GM19395 (cell line): ENCODE measurements around the gene DTNB.

Source experiments
- ATAC-seq: cut with Tn5 transposase; IDR thresholded peaks from one replicate; pipeline ENCODE4 v1.9.1; 2021; ENCODE audit warnings: mild to moderate bottlenecking, moderate library complexity; ENCODE audit not compliant: unreplicated experiment

Gene DTNB

DNA sequence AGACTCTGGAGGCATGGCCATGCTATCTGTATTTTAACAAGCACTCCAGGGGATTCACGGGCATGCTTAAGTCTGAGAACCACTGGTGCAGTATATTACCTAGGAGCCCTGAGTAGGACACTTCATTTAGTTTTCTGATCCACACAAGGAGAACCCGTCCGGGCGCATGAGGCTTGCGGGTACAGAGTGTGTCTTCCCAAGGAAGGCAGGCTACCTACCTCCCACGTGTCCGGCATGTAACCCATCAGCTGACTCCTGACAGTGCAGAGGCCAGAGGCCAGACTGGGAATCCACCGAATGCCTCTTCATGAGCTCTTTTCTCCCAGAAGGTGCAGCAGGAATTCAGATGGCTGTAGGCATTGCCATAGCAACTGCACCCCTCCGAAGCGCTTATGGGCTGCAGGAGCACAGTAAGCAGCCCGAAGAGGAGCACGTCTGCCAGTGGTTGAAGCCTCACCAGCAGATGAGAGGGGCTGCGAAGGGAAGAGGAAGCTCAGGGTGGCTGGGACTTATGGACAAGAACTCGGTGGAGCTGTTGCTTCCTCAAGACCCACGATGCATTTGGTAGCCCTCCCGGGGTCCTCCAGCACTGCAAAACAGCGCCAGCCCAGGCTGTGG is 297.9 kb downstream of the DTNB start:
- ATAC-seq, result no peak

DNA sequence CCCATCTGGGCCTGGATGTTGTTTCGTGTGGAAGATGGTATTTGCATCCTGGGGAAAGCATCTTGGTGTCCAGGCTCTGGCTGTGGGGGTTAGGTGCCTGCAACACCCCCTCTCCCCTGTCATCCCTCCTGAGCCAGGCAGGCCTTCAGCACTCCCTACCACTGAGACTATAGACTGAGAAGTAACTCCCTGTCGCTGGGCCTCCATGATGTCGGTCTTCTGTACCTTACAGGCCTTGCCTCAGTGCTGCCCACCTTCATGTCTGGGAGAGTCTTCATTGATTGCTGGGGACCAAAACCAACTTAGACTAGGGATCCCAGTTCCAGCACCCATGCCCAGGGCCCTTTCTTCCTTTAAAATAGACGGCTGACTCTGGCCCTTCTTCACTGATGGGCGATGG is 298.6 kb downstream of the DTNB start:
- no peak for ATAC-seq

DNA sequence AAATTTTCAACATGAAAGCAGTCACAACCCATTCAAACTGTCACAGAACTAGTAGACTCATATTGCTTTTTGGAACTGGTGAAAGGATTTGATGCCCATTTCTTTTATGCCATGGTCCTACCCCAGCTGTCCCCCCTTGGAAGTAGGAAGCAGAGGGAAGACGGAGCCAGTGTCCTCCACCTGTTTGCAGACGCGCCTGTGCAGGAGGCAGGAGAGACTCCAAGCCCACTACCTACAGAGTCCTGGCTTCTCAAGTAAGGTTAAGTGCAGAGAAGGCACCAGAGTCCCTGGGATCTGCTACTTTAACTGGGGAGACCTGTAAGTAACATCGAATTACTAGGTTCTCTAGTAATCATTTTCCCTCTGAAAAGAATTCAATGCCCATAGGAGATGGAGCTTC is 299.0 kb downstream of the DTNB start:
- no peak for ATAC-seq

DNA sequence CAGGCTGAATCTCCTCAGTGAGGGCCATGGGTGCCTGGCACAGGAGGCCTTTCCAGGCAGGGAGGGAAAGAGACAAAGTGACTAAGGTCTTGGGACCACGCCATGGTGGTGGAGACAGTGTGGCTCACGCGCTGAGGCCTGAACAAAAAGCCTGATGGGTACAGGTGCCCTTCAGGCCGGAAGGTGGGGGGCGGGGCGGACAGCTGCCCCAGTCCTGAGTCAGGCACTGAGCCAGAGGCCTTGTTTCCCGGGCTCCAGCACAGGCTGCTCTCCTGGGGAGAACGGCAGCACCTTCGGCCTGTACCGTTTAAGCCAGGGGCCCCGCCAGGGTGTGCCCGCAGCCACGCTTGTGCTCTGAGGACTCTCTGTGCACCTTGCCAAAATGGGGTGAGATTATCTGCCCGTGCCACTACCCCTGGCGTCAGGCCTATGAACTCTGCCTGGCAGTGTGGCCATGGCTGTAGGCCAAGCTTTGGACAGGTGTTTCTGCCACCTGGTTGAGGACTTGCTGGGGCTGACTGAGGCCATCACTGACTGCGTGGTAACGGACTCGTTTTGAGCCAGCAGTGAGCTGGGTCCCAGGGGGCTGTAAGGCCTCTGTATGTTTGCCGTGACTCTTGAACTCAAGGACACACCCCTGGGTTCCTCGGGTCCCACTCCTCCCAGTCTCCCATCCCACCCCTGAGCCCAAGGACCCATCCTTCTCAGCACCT is 300.0 kb downstream of the DTNB start:
- ATAC-seq, result no peak

DNA sequence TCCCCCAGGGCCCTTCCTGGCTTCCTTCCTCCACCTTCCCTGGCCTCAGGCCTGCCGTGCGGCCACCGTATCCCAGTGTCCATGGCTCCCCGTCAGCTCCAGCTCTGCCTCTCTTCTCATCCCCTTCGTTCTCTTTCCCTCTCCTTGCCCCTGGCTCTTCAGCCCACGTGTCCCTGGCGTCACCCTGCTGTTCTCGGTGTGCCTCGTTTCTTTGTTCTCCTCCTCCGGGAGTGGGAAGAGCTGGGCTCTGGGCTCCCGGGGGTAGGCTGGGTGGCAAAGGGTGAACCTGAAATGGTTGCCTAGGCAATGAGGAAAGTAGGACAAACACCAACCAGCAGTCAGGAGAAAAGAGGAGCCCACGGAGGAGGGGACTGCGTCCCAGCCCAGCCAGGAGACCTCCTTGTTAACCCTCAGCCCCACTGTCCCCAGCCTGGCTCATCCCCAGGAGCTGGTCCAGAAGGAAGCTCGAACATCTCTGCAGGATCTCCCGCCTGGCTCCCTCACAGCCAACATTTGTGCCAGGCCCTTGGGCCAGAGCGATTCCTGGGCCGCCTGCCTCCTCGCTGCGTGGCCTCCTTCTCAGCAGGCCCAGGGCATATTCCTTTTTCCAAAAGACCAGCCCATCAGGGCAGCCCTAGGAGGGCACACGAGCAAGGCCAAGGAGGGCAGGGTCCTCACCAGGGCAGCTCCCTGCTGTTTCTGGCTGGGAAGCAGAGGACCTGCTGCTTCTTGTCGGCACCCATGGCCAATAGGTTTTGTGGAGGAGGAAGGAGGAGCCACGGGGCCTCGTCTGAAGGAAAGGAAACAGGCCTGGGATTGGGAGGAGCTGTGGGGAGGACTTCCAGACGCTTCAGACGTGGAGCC is 300.7 kb downstream of the DTNB start:
- no peak for ATAC-seq

DNA sequence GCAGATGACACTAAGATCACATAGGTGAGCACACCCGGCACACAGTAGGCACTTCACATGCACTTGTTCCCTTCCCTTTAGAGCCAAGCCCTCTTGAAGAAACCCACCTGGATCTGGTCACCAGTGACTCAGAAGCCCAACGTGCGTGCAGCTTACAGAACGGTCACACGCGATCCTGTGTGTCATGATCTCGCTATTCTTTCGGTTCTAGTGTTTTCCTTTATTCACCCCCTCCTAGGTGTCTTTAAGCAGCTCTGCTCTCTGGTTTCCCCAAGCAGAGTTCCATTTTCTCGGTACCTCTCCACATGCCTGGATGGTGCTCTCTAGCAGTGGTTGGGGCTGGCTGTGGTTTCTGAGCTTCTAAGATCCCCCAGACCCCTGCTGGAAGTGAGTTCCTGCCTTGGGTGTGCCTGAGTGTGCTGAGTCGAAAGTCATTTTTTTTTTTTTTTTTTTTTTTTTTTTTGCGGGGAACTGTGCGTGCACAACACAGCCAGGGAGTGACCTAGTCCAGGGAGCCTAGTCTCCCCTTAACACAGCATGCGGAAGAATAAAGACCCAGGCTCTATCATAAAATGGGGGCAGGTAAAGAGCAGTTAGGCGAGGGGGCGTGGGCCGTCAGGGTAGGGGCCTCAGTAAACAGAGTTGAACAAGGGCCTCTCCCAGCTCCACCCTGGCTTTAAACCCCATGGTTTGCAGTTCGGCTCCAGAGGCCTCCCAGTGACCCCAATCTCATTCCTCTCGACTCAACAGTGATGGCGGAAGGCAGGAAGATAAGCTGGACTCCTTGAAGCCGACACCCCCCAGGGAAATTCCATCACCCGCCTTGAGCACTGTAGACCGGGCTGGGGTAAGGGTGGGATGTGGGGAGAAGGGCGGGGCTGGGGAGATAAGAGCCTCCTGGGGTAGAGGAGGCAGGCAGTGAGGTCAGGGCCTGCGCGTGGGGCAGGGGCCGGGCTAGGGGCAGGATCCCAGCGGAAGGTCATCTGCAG is 301.8 kb downstream of the DTNB start:
- ATAC-seq, result no peak

DNA sequence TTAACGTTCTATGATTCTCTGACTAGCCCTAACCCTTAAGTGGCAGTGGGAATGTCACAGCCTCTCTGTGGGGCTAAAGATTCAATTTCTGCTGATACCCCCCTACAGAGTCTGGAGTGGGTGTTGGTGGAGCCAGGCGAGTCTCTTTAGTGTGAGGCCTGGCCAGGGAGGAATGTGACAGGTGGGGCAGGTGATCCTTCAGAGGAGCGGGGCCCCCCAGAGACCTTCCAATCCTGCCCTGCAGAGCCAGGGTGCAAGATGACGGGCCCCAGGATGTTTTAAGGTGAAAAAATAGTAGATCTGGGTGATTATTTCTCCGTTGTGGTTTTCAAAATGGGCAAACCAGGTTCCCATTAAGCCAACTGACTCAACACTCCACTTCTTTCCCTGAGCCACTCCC is 303.5 kb downstream of the DTNB start:
- ATAC-seq, result no peak

DNA sequence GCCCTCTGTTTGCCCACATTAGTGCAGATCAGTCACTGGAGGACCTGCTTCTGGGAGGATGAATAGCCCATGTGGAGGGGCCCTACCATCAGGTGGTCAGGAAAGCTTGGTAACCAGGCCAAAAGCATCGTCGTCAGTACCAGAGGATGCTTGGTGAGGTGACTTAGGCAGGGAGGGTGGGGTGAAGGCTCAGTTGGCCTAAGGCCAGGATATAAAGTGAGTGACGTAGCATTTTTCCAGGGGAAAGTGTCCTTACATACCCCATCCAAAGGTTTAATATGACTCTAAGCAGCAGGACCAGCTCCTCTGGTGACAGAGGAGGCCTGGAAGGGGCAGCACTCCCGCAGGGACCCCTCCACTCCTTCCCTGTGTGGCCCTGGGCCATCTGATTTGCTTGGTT is 303.9 kb downstream of the DTNB start:
- no peak for ATAC-seq

DNA sequence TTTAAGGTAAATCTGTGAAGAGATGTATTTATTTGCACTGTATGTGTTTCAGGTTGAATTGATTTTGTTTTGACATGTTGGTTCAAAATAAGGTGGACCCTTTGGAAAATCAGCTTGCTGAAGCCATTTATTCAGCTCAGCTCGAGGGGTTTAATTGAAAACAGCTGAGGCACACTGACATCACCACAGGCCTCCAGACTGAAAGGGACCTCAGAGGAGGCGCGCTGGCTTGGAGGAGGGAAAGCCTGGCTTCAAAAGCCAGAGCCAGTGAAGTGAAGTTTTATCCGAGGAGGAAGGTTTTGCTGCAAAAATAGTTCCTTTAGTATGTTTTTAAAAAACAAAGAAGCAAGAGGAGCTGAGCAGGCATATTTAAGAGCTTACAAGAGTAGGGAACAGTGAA is 304.7 kb downstream of the DTNB start:
- no peak for ATAC-seq

DNA sequence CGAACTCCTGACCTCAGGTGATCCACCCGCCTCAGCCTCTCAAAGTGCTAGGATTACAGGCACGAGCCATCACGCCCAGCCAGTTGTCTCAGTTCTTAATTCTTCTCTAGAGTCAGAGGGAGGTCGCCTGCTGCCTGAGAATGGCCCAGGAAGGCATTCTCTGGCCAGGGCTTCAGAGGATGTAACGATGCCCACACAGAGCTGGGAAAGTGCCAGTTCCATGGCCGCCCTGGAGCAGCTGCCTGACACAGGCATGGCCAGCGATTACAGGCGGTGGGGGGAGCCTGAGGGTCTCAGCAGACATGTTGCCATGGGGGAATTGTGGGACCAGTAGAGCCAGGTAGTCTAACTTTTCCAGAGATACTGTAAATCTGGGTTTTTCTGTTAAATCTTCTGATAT is 306.1 kb downstream of the DTNB start:
- ATAC-seq, result no peak

DNA sequence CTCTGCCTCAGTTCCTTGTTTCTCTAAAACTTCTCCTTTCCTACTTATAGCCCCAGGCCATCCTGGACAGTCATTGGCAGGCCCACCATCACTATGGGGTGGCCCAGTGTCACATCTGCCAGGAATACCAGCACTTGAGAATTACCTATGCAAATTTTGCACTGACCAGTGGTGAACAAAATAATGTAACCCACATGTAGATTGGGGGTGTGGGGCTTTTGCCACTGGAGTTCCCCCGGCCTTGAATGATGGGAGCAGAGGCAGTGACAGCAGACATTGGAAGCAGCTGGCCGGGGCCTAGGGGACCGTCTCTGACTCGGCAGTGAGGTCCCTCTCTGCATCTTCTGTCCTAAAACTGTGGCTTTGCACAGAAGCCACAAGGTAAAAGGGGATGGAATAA is 306.7 kb downstream of the DTNB start:
- no peak for ATAC-seq

DNA sequence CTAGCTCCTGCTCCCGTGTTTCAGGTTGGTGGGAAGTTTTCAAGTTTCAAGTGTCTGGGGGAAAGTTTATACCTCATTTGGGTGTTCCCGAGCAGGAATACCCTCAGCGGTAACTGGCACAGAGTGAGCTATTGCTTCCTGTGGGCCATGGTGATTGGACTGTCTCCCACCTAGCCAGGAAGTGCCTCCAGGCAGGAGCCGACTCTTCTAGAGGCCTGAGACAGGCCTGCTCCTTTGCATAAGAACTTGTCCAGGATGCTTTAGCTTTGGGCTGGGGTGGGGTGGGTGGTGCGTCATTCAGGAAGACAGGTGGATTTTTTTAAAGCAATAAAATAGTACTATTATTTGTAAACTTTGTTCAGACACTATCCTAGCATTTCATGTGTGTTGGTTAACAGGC is 308.1 kb downstream of the DTNB start:
- ATAC-seq, result no peak

DNA sequence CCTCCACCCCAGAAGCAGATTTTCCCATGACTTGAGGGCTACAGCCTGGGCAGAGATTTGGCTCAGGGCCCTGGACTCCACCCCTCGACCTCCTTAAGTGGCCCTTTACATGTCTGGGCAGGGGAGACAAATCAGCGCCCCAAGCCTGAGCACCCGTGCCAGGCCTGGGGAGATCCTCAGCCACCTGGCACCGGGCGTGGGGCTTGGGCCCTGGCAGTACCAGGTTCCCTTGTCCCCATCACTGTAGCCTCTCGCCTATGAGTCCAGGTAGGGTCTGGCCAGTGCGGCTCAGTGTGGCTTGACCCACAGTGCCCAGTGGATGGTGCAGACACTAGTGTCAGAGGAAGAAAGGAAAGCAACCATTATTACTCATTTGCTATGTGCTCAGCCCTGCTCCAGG is 309.6 kb downstream of the DTNB start:
- ATAC-seq, result no peak

DNA sequence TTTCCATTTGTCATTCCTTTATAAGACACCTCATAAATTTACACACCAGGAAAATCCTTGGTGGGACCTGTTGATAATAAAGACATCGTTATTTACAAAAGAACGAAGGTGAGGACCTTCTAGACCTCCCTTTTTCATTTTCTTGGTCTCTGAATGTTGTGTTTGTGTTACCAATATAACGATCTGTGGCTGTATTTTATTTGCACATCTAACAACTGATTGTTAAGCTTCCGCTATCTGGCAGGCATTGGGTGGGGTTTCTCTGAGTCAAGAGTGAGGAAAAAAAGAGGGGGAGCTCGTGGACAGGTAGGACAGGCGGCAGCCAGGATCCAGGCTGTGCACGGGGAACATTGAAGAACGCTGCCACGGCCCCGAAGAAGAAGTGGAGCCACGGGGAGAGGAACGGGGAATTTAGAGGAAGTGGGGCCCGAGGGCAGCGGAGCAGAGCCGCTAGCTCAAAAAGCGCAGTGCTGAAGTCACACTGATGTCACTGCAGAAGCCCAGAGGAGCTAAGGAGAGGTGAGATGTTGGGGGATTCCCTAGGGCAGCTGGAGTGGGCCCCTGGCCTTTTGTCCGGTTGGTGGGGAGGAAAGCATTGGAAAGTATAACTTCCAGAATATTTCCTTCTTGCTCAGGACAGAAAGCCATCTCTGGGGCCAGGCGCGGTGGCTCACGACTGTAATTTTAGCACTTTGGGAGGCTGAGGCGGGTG is 310.8 kb downstream of the DTNB start:
- peak; percentile 76 for ATAC-seq

DNA sequence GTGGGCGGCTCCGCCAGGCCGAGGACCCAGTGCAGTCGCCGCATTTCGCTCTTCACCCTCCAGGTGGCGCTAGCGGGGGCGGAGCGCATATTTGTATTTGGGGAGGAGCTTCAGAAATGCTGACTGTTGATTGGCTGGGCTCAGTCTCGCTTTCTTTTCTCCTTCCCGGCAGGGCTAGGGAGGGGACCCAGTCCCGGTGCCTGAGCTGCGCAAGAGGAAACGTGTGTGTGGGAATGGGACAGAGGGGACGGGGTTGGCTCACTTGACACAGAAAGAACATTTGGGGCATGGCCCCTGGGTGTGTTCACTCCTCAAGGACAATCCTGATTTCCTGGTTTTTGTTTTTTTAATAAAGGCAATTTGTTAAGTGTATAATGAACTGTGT is 311.3 kb downstream of the DTNB start:
- ATAC-seq, result peak; percentile 90

DNA sequence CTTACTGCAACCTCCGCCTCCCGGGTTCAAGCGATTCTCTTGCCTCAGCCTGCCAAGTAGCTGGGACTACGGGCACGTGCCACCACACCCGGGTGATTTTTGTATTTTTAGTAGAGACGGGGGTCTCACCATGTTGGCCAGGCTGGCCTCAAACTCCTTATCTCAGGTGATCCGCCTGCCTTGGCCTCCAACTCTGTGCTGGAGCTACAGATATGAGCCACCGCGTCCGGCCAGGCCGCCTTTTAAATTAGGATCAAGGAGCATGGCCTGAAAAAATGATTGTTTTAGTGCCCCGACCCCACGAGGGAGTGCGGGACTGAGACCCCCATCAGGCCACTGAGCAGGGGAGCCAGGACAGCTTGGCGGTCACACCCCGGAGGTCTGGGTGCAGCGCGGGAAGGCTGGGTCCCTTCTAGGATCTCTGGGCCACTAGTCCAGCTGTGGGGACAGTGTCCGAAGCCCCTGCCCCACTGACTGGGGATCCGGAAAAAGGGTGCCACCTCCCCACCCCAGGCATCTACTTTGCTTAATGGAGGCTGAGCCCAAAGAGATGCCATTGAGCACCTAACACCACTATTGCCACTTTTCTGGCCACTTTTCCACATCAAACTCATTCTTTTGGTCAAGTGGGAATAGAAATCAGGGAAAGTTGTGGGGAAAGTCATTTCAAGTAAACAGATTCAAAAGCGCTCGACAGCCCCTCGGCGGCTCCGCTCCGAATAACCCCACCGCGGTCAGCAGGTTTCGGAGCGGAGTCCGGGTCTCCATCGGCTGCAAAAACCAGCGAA is 311.9 kb downstream of the DTNB start:
- no peak for ATAC-seq

DNA sequence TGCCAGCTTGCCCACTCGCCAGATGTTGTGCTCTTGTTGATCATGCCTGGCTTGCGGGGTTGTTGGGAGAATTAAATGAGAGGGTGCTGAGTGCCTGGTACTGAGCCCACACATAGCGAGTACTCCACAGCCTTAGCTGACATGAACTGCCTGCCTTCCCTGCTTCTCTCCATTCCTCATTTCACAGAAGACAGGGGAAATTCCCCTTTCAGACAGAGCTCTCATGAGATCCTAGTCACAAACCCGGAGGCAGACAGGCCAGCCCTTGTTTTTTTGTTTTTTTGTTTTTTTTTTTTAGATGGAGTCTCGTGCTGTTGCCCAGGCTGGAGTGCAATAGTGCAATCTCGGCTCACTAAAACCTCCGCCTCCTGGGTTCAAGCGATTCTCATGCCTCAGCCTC is 314.5 kb downstream of the DTNB start:
- ATAC-seq, result no peak

DNA sequence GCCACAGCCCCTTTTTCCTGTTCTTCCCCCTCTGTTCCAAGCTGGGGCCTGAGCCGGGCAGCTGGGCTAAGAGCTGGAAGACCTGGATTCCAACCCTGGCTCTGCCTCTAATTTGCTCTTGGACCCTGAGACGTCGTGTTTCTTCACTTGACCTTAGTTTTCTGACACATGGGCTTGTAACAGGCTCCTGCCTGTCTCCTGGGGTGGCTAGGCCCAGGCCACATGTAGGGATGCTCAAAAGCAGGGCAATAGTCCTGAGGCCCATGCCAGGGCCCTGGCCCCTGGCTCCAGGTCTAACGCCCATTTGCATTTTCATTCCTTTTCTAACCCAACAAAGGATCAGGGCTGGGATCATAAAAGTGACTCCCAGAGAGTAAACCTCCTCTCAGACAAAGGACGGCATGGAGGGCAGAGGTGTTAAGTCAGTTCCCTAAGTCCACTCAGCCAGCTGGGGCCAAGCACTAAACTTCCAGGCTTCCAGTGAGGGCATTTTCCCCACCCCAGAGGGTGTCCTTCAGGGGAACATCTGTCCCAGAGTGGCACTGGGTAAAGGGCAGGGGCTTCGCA is 315.0 kb downstream of the DTNB start:
- ATAC-seq, result no peak

DNA sequence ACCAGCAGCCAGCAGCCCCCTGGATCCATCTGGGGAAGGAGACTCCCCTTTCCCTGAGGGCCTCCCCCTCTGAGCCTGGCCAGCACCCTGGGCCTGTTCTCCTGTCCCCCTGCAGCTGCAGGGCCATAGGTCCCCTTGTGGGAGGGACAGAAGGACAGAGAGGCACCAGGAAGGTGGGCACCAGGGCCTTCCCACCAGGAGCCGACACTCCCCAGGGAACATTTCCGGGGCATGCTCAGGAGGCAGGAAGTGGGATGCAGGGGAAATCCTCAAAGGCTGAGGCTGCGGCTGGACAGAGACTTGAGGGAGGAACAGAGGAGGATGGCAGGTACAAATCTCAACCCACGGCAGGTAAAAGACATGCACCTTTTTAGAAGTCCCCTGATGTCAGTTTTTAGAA is 317.3 kb downstream of the DTNB start:
- no peak for ATAC-seq
